GM10248 (cell line): Measurements from ENCODE around the gene ZNF24.

Source experiments
- CTCF ChIA-PET: fragments of 300-600 bp; sonication (Branson Sonifier 250); formaldehyde crosslinking; extraction: SDS; loops from one replicate; lab custom pipeline; 2021; ENCODE audit warnings: antibody characterized with exemption; lab: Yijun Ruan, JAX
- POLR2A ChIA-PET: fragments of 350-650 bp; sonication (Branson Sonifier 250); formaldehyde crosslinking; extraction: SDS; loops from one replicate; lab custom pipeline; 2020; ENCODE audit warnings: antibody characterized with exemption; lab: Yijun Ruan, JAX
- DNase-seq: peaks from one replicate; pipeline ENCODE4 v3.0.0; 2012; ENCODE audit errors: extremely low spot score
- CTCF ChIP-seq: IDR thresholded peaks from 2 replicates; pipeline ENCODE4 v1.5.1; 2012; ENCODE audit warnings: mild to moderate bottlenecking, low read depth; ENCODE audit errors: extremely low read depth, missing control alignments, control extremely low read depth

Gene ZNF24

DNA sequence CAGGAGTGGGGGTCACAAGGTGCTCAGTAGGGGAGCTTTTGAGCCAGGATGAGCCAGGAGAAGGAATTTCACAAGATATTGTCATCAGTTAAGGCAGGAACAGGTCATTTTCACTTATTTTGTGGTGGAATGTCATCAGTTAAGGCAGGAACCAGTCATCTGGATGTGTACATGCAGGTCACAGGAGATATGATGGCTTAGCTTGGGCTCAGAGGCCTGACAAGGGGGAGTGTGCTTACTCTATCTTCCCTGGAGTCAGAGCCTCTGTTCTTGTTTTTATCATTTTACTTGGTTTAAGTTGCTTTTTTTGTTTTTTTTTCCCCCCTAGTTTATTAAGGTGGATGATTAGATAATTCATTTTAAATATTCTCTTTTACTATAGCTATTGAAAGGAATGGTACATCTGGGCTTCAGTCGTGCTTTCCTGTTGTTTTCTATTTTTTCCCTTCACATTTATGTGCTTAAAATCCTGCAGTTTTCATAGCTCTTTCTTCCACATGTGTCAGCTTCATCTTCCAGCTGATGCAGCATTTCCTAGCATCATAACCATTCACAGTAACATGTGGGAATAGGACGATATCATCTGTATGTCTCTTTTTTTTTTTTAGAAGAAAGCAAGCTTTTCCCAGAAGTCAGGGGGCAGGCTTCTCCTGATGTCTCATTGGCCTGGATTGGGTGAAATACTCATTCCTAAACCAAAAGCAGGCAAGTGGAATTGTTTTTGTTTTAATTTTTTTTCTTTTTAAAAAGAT is 17.5 kb upstream of the ZNF24 start:
- DNase-seq: no peak
- ChIA-PET CTCF (interaction anchor here (1.4 kb wide), 1 partner anchor 14 kb away, joined by 3 read pairs; no protein-coding TSS in a partner anchor), POLR2A (no interaction called here)
- no peak for TF ChIP-seq CTCF

GRCh38 chr18:35355140-35355618 is 11.0 kb upstream of the ZNF24 start:
- POLR2A ChIA-PET: no interaction called here
- TF ChIP-seq CTCF: peak; percentile 69
- CTCF ChIA-PET: interaction anchor here (0.6 to 2.5 kb wide), 19 partner anchors 8 to 618 kb away, joined by 3 to 25 read pairs (median 4); partner anchors contain the start of genes ZNF24 and ZSCAN30
- DNase-seq: peak; percentile 57

DNA sequence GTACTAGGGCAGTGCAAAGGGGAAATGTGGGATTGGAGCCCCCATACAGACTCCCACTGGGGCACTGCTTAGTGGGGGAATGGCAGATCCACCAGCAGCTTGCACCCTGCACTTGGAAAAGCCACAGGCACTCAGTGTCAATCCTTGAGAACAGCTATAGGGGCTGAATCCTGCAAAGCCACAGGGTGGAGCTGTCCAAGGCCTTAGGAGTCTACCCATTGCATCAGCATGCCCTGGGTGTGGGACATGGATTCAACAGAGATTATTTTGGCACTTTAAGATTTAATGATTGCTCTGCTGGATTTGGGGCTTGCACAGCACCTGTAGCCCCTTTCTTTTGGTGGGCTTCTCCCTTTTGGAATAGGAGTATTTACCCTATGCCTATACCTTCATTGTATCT is 8.6 kb upstream of the ZNF24 start:
- TF ChIP-seq CTCF: no peak
- DNase-seq: no peak
- ChIA-PET CTCF (no interaction called here), POLR2A (no interaction called here)

DNA sequence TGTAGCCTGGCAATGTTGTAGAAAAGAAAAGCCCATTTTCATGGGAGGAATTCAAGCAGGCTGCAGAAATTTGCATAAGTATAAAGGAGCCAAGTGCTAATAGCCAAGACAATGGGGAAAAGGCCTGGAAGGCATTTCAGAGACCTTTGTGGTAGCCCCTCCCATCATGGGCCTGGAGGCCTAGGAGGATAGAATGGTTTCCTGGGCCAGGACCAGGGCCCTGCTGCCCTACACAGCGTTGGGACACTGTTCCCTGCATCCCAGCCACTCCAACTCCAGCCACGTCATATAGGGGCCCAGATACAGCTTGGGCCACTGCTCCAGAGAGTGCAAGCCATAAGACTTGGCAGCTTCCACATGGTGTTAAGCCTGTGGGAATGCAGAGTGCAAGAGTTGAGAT is 8.1 kb upstream of the ZNF24 start:
- no peak for TF ChIP-seq CTCF
- no peak for DNase-seq
- POLR2A ChIA-PET: no interaction called here
- CTCF ChIA-PET: no interaction called here

DNA sequence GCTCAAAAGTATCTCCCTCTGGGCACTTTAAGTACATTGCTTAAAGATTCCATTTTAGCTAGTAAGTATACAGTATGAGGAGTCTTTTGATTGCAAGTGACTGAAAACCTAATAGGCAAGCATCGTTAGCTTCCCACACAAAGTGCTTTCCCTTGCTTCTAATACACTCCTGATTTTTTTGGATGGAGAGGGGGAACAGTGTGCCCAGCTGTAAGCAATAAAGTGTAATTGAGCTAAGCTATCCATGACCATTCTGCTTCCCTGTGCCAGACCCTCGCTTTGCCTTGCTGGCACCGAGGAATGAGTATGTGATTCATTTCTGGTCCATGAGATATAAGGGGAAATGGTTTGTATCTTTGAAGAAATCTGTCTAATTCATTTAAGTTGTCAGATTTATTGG is 3.8 kb upstream of the ZNF24 start:
- POLR2A ChIA-PET: no interaction called here
- no peak for TF ChIP-seq CTCF
- no peak for DNase-seq
- CTCF ChIA-PET: interaction anchor here (0.6 to 4.3 kb wide), 4 partner anchors 13 to 116 kb away, joined by 3 to 22 read pairs (median 3); no protein-coding TSS in a partner anchor

- CTCF ChIA-PET: interaction anchor here (0.8 to 4.3 kb wide), 8 partner anchors 9 to 319 kb away, joined by 3 to 25 read pairs (median 4); no protein-coding TSS in a partner anchor
- POLR2A ChIA-PET: no interaction called here
- TF ChIP-seq CTCF: no peak
Measured at GRCh38 chr18:35345950-35346349, 1.7 kb upstream of the ZNF24 start.

More at GRCh38 chr18:35345950-35346349, 1.7 kb upstream of the ZNF24 start:
- DNase-seq: no peak
